Measurements from ENCODE around the gene TADA2B. TPM values are rescaled to one million over a fixed set of nuclear protein-coding genes. Genes with fewer than 3 reads are reported as not detected.

The TADA2B gene
- total RNA-seq: 10.3 and 12.4 TPM in 2 replicates

GRCh38 chr4:7043284-7044136 lies at the start of gene TADA2B:
Gene TADA2B (plus strand): TSS chr4:7043372. CDS start chr4:7043580, 208 bp downstream.

GRCh38 chr4:7067452-7068278 lies 24.5 kb downstream of the TADA2B start, which contains the start of gene GRPEL1:
Gene GRPEL1 (minus strand): TSS chr4:7068064. CDS start chr4:7068032, 32 bp downstream.

Other genes with a start within 250 kb of the TADA2B start
- 40.3 and 48.3 TPM in 2 replicates for gene TBC1D14, start 133.5 kb upstream of the TADA2B start, total RNA-seq
- gene GRPEL1, start 24.7 kb downstream of the TADA2B start, total RNA-seq: 24.6 and 28.8 TPM in 2 replicates
- gene SORCS2, start 149.2 kb downstream of the TADA2B start, total RNA-seq: 0.29 and 0.50 TPM in 2 replicates

All from smooth muscle cell of trachea (primary cell).